ENCODE data around the gene PRRT4. TPM values are rescaled to one million over a fixed set of nuclear protein-coding genes. Genes with fewer than 3 reads are reported as not detected.

PRRT4 gene
- total and polyA plus RNA-seq, 4 experiments from 2014 or later: 0.11 to 0.58 (median 0.34) TPM

DNA sequence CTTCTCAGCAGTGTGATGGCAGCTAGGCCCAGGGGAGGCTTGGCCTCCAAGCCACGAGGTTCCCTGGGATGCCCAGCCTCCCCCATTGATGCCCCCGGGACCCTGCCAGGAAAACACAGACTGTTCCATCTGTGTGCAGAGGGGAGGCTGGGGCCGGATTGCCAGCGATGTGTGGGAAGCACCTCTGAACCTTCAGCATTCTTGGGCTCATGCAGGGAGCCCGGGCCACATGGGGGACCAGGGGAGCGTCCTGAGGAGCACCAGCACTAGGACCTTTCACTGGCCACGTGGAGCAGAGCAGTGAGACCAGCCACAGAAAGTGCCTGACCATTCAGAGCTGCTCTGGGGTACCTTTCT is 45.7 kb upstream of the PRRT4 start:
- peaks cover 32 to 57% (median 47%) of the 10 kb centered on the region in 4 donors for H3K4me1 Mint-ChIP-seq

DNA sequence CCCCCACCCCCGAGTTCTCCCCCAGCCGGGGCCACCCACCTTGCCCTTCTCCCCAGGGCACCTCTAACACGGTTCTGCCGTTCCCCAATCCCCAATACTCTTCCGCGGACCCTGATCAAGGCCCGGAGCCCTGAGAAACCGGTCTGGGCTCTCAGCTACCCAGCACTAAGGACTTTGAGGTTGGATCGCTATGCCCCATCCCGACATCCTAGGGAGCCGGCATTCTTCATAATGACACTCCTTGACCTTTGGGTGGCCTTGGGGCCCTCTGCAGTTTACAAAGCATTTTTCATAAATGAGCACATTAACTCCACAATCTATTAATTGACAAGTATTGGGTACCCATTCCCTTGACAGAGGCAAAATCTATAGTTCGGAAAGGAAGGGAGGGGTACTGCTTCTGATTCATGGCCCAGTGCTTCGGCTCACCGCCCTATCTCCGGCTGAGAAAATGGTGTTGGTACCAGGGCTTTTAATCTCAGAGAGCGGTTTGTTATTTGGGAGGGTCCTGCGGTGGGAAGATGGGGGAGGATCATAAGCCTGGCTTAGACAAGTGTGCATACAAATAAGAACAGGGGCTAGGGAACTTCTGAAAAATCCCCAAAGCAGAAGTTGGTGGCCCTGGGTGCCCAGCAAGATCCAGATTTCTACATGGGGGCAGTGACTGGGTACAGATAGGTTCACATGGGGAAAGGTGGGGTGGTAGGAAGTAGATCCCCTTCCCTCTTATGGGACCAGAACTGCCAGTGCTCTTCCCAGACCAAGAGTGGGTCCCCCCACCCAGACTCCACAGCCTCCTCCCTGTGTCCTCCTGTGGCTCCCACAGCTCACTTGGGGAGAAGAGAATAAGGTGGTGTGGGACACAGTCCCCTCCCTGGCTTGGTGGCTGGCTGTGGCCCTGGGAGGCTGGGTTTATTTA is 45.1 kb upstream of the PRRT4 start:
- H3K27me3 Mint-ChIP-seq: no peaks in the 10 kb centered on the region
- CTCF ChIA-PET (ENCODE audit: partially characterized antibody): interaction anchor here (5.1 to 17.7 kb wide), 2 partner anchors 20 to 54 kb away, joined by 31 to 475 read pairs; no protein-coding TSS in a partner anchor
- Histone ChIP-seq H3K4me3 (ENCODE audit: low read length in 2 of 2) (no peak overlapping the region), H3K9me3 (ENCODE audit: control insufficient read depth in 1 of 2, low read length in 2 of 2) (no peaks in the 10 kb centered on the region), H3K4me1 (ENCODE audit: insufficient read depth, low read length) (peaks cover 59% of the 10 kb centered on the region), H3K27ac (ENCODE audit: low read depth, low read length) (no peak overlapping the region), H3K27me3 (ENCODE audit: insufficient read depth, low read length) (no peaks in the 10 kb centered on the region), H3K36me3 (ENCODE audit: insufficient read depth, low read length) (no peaks in the 10 kb centered on the region)
- POLR2A ChIA-PET (ENCODE audit: partially characterized antibody): interaction anchor here (0.8 to 1.4 kb wide), 2 partner anchors 20 to 49 kb away, joined by 4 to 5 read pairs; partner anchors contain the start of gene HILPDA
- peaks cover 32 to 57% (median 47%) of the 10 kb centered on the region in 4 donors for H3K4me1 Mint-ChIP-seq
- no peaks in the 10 kb centered on the region for H3K9me3 Mint-ChIP-seq
- intact Hi-C loops (cut with micrococcal nuclease): loop anchor here (2.0 kb wide), 1 partner anchor 48 kb away; the partner anchor contains the start of gene HILPDA
- peaks cover 8 to 10% of the 10 kb centered on the region in 2 donors for H3K36me3 Mint-ChIP-seq
- H3K4me3 Mint-ChIP-seq: peak overlapping the region; percentile 51 to 94 (median 75)
- no peak for DNase-seq
- H3K27ac Mint-ChIP-seq: peak overlapping the region; percentile 69 to 92 (median 84)

More for the DNA sequence above, 45.7 kb upstream of the PRRT4 start:
- peaks cover 59% of the 10 kb centered on the region for H3K4me1 ChIP-seq (ENCODE audit: insufficient read depth, low read length)
- ChIA-PET CTCF (ENCODE audit: partially characterized antibody) (interaction anchor here (1.9 to 17.7 kb wide), 4 partner anchors 9 to 60 kb away, joined by 5 to 475 read pairs (median 51); no protein-coding TSS in a partner anchor), POLR2A (ENCODE audit: partially characterized antibody) (interaction anchor here (0.8 to 1.4 kb wide), 3 partner anchors 20 to 52 kb away, joined by 3 to 5 read pairs (median 4); partner anchors contain the start of gene HILPDA)
- intact Hi-C loops (cut with micrococcal nuclease): loop anchor here (2.0 kb wide), 1 partner anchor 48 kb away; the partner anchor contains the start of gene HILPDA
- H3K9me3 Mint-ChIP-seq: no peaks in the 10 kb centered on the region
- H3K36me3 Mint-ChIP-seq: peaks cover 8% of the 10 kb centered on the region in 2 donors
- H3K9me3 ChIP-seq (ENCODE audit: control insufficient read depth in 1 of 2, low read length in 2 of 2): no peaks in the 10 kb centered on the region
- H3K27ac Mint-ChIP-seq: peak overlapping the region in 5 of 7 donors; percentile 75 to 86 (median 84)
- no peaks in the 10 kb centered on the region for H3K36me3 ChIP-seq (ENCODE audit: insufficient read depth, low read length)
- H3K27me3 ChIP-seq (ENCODE audit: insufficient read depth, low read length): no peaks in the 10 kb centered on the region
- no peak overlapping the region for H3K4me3 ChIP-seq (ENCODE audit: low read length in 2 of 2)
- H3K27me3 Mint-ChIP-seq: no peaks in the 10 kb centered on the region
- H3K4me3 Mint-ChIP-seq: peak overlapping the region in 4 of 8 donors; percentile 4 to 94 (median 50)
- no peak for DNase-seq
- no peak overlapping the region for H3K27ac ChIP-seq (ENCODE audit: low read depth, low read length)

DNA sequence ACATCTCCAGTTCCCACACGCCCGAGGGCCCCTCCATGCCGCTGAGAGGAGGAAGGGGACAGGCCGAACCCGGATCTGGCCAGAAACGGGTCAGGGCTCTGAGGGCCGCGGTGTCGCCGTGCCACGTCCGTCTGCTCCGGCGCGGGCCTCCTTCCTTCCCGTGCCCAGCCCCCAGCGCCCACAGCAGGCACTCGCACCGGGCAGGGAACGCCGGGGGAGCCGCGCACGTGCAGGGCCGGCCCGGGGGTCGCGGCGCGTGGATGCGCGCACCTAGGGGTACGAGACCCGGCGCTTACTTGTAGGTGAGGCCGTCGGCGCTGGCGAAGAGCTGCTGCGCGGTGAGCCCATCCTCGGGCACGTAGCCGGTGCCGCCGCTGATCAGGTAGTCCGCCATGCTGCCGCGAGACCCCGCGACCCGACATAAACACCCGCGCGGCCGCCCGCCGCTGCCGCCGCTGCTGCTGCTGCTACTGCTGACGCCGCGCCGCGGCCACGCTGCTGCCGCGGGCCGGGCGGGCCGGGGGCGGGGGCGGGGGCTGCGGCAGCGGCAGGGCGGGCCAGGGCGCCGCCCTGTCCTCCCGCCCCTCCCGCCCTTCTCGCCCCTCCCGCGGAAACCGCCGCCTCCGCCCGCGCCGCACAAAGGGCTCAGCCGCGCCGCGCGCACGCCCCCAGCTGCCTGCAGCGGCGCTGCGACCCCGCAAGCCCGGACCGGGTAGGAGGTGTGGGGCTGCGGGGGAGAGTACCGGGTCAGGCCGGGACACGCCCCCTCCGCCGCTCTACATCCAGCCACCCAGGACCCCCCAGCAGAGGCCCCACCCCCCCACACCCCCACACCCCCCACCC is 44.2 kb upstream of the PRRT4 start:
- Mint-ChIP-seq H3K9me3 (no peaks in the 10 kb centered on the region), H3K4me1 (peaks cover 34 to 57% (median 49%) of the 10 kb centered on the region in 4 donors), H3K27me3 (no peaks in the 10 kb centered on the region), H3K4me3 (peak overlapping the region; percentile 83 to 89 (median 86)), H3K36me3 (peaks cover 8 to 19% of the 10 kb centered on the region in 2 donors), H3K27ac (peak overlapping the region in 5 of 7 donors; percentile 42 to 86 (median 75))
- peak overlapping the region; percentile 55 for H3K27ac ChIP-seq (ENCODE audit: low read depth, low read length)
- peaks cover 59% of the 10 kb centered on the region for H3K4me1 ChIP-seq (ENCODE audit: insufficient read depth, low read length)
- ChIA-PET POLR2A (ENCODE audit: partially characterized antibody) (interaction anchor here (1.0 to 1.7 kb wide), 4 partner anchors 10 to 649 kb away, joined by 3 to 8 read pairs (median 3); partner anchors contain the start of gene TNPO3), CTCF (ENCODE audit: partially characterized antibody) (interaction anchor here (0.8 to 17.7 kb wide), 4 partner anchors 16 to 55 kb away, joined by 4 to 475 read pairs (median 18); no protein-coding TSS in a partner anchor)
- no peaks in the 10 kb centered on the region for H3K27me3 ChIP-seq (ENCODE audit: insufficient read depth, low read length)
- H3K36me3 ChIP-seq (ENCODE audit: insufficient read depth, low read length): peaks cover 5% of the 10 kb centered on the region
- peak overlapping the region; percentile 20 to 60 for H3K4me3 ChIP-seq (ENCODE audit: low read length in 2 of 2)
- peak; percentile 54 to 63 (median 58) for DNase-seq
- H3K9me3 ChIP-seq (ENCODE audit: control insufficient read depth in 1 of 2, low read length in 2 of 2): no peaks in the 10 kb centered on the region
- intact Hi-C loops (cut with micrococcal nuclease): loop anchor here (2.0 kb wide), 1 partner anchor 49 kb away; the partner anchor contains the start of gene HILPDA

DNA sequence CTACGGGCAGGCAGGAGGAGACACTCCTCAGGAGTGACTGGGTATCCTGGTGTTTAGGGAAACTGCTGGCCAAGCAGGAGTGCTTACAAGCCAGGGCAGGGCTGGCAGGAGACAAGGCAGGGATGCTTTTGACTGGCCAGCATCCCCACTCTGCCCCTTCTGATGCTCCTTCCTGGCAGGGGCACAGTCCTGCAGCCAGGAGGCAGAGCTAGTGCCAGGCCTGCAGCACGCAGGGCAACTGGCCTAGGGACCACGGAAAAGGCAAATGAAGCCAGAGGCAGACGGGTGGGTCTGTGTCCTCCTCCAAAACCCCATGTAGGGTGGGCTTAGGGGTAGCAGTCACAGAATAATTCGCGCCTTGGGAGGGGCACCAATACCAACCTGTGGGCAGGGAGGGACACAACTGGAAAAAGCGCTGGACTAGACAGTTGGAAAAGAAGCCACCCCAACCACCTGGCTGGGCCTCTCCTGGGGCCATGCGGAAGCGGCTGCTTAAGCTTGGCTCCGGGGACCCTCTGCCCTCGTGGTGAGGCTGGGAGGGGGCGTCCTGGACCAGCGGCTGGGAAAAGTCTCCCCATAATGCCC is 43.5 kb upstream of the PRRT4 start:
- no peaks in the 10 kb centered on the region for H3K27me3 Mint-ChIP-seq
- ChIA-PET POLR2A (ENCODE audit: partially characterized antibody) (interaction anchor here (1.0 to 1.7 kb wide), 4 partner anchors 10 to 649 kb away, joined by 3 to 8 read pairs (median 3); partner anchors contain the start of gene TNPO3), CTCF (ENCODE audit: partially characterized antibody) (interaction anchor here (1.5 to 17.7 kb wide), 6 partner anchors 13 to 70 kb away, joined by 3 to 475 read pairs (median 6); no protein-coding TSS in a partner anchor)
- H3K9me3 Mint-ChIP-seq: no peaks in the 10 kb centered on the region
- intact Hi-C loops (cut with micrococcal nuclease): no loop called here
- Histone ChIP-seq H3K4me3 (ENCODE audit: low read length in 2 of 2) (peak overlapping the region; percentile 20 to 60), H3K4me1 (ENCODE audit: insufficient read depth, low read length) (peaks cover 53% of the 10 kb centered on the region), H3K9me3 (ENCODE audit: control insufficient read depth in 1 of 2, low read length in 2 of 2) (no peaks in the 10 kb centered on the region), H3K36me3 (ENCODE audit: insufficient read depth, low read length) (peaks cover 10% of the 10 kb centered on the region), H3K27ac (ENCODE audit: low read depth, low read length) (peak overlapping the region; percentile 55), H3K27me3 (ENCODE audit: insufficient read depth, low read length) (no peaks in the 10 kb centered on the region)
- H3K4me1 Mint-ChIP-seq: peaks cover 30 to 53% (median 44%) of the 10 kb centered on the region in 4 donors
- H3K4me3 Mint-ChIP-seq: peak overlapping the region; percentile 83 to 89 (median 86)
- DNase-seq: no peak
- peak overlapping the region in 6 of 7 donors; percentile 52 to 83 (median 76) for H3K27ac Mint-ChIP-seq
- H3K36me3 Mint-ChIP-seq: peaks cover 8 to 24% of the 10 kb centered on the region in 2 donors

DNA sequence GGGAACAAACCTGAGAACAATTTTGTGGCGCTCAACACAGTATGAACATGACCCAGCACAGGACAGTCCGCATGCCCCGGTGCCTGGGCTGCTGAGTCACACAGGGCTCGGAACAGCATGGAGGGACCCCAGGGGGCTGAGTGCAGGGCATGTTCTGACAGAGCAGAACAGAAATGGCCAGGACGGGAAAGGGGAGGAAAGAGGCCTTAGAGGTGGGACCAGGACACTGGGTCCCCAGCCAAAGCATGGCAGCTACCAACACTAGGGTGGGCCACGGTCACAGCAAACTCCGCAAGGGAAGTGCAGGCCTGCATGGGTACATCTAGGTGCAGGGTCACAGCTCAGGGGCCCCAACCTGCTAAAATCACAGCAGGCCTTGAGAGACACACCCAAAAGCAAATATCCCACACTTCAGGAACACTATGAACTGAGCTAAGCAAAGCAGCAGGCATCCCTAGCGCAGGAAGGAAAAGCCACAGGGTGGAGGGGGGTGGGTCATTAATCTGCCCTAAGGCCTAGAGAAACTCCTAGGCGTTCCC is 42.7 kb upstream of the PRRT4 start:
- ChIA-PET CTCF (ENCODE audit: partially characterized antibody) (interaction anchor here (1.2 to 17.7 kb wide), 9 partner anchors 12 to 71 kb away, joined by 3 to 475 read pairs (median 6); no protein-coding TSS in a partner anchor), POLR2A (ENCODE audit: partially characterized antibody) (interaction anchor here (1.1 to 1.7 kb wide), 3 partner anchors 20 to 60 kb away, joined by 3 to 8 read pairs (median 5); partner anchors contain the start of gene RBM28)
- peak overlapping the region in 4 of 7 donors; percentile 42 to 86 (median 78) for H3K27ac Mint-ChIP-seq
- no peaks in the 10 kb centered on the region for H3K27me3 Mint-ChIP-seq
- Histone ChIP-seq H3K27me3 (ENCODE audit: insufficient read depth, low read length) (no peaks in the 10 kb centered on the region), H3K27ac (ENCODE audit: low read depth, low read length) (no peak overlapping the region), H3K4me3 (ENCODE audit: low read length in 2 of 2) (no peak overlapping the region), H3K36me3 (ENCODE audit: insufficient read depth, low read length) (peaks cover 10% of the 10 kb centered on the region), H3K9me3 (ENCODE audit: control insufficient read depth in 1 of 2, low read length in 2 of 2) (no peaks in the 10 kb centered on the region), H3K4me1 (ENCODE audit: insufficient read depth, low read length) (peaks cover 51% of the 10 kb centered on the region)
- no peaks in the 10 kb centered on the region for H3K9me3 Mint-ChIP-seq
- DNase-seq: no peak
- intact Hi-C loops (cut with micrococcal nuclease): no loop called here
- peaks cover 30 to 52% (median 43%) of the 10 kb centered on the region in 4 donors for H3K4me1 Mint-ChIP-seq
- peak overlapping the region; percentile 66 to 89 (median 83) for H3K4me3 Mint-ChIP-seq
- peaks cover 8 to 29% of the 10 kb centered on the region in 2 donors for H3K36me3 Mint-ChIP-seq

DNA sequence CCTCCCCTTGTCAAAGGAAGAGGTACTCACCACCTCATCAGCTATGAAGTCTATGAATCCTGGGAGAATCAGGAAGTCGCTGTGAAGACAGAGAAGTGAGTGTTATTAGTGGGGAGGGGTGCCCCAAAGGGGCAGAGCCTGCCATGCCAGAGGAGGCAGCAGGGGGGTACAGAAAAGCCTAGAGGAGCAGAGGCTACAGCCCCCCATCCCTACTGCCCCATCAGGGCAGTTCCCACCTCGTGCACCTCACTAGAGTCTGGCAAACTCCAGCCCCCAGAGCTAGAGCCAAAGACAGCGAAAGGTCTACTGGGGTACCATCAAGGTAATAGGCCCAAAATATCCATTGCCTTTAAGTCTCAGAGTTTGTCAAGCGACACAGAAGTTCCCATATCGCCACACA is 42.2 kb upstream of the PRRT4 start:
- Mint-ChIP-seq H3K9me3 (no peaks in the 10 kb centered on the region), H3K4me1 (peaks cover 27 to 46% (median 38%) of the 10 kb centered on the region in 4 donors), H3K27me3 (no peaks in the 10 kb centered on the region), H3K4me3 (peak overlapping the region in 6 of 8 donors; percentile 18 to 86 (median 83)), H3K36me3 (peaks cover 8 to 29% of the 10 kb centered on the region in 2 donors), H3K27ac (peak overlapping the region in 4 of 7 donors; percentile 36 to 86 (median 82))
- intact Hi-C loops (cut with micrococcal nuclease): no loop called here
- Histone ChIP-seq H3K4me3 (ENCODE audit: low read length in 2 of 2) (no peak overlapping the region), H3K27ac (ENCODE audit: low read depth, low read length) (no peak overlapping the region), H3K36me3 (ENCODE audit: insufficient read depth, low read length) (peaks cover 10% of the 10 kb centered on the region), H3K9me3 (ENCODE audit: control insufficient read depth in 1 of 2, low read length in 2 of 2) (no peaks in the 10 kb centered on the region), H3K4me1 (ENCODE audit: insufficient read depth, low read length) (peaks cover 46% of the 10 kb centered on the region), H3K27me3 (ENCODE audit: insufficient read depth, low read length) (no peaks in the 10 kb centered on the region)
- no peak for DNase-seq
- POLR2A ChIA-PET (ENCODE audit: partially characterized antibody): interaction anchor here (1.4 kb wide), 1 partner anchor 60 kb away, joined by 5 read pairs; the partner anchor contains the start of gene RBM28
- CTCF ChIA-PET (ENCODE audit: partially characterized antibody): interaction anchor here (1.1 to 17.7 kb wide), 8 partner anchors 10 to 71 kb away, joined by 3 to 475 read pairs (median 4); no protein-coding TSS in a partner anchor
